Esophagus muscularis mucosa (tissue), 4 donors: ENCODE measurements around the gene MCUB.
"Not testable (repeated sequence)": the region's sequence is repeated elsewhere in the genome, so short reads cannot be mapped to it uniquely, and the experiment has no call there.

Experiments
- CTCF ChIP-seq, 3 experiments: fragments of 200-600 bp in 2 of 3; fragments of 450-650 bp in 1 of 3; sonication (generic) in 2 of 3; IDR thresholded peaks; one replicate each; pipeline ENCODE4 v1.5.1; 2017 to 2019; ENCODE audit warnings: antibody characterized with exemption in 3 of 3, mild to moderate bottlenecking in 2 of 3, moderate library complexity in 1 of 3
- EP300 ChIP-seq: sonication (generic); formaldehyde crosslinking; IDR thresholded peaks from one replicate; pipeline ENCODE4 v1.6.1; 2017; ENCODE audit warnings: antibody characterized with exemption
- POLR2A ChIP-seq: fragments of 450-650 bp; IDR thresholded peaks from one replicate; pipeline ENCODE4 v1.6.1; 2017; ENCODE audit warnings: antibody characterized with exemption, moderate library complexity, mild to moderate bottlenecking, low read depth
- POLR2AphosphoS5 ChIP-seq, 2 donors: sonication (generic); formaldehyde crosslinking; IDR thresholded peaks; one replicate each; pipeline ENCODE4 v1.6.1; 2017; ENCODE audit warnings: antibody characterized with exemption in 2 of 2

DNA sequence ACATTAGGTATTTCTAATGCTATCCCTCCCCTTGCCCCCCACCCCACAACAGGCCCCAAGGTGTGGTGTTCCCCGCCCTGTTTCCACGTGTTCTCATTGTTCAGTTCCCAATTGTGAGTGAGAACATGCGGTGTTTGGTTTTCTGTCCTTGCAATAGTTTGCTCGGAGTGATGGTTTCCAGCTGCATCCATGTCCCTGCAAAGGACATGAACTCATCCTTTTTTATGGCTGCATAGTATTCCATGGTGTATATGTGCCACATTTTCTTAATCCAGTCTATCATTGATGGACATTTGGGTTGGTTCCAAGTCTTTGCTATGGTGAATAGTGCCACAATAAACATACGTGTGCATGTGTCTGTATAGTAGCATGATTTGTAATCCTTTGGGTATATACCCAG, 20.0 kb downstream of the MCUB start:
- TF ChIP-seq CTCF (IDR thresholded peaks at IDR 0.05); POLR2A; POLR2AphosphoS5 (IDR thresholded peaks at IDR 0.05); EP300: not testable (repeated sequence)
